Peyer's patch (tissue), 4 donors: ENCODE results near the gene NLRP3.

Experiments used
- POLR2A ChIP-seq, 2 donors: fragments of 450-650 bp; IDR thresholded peaks; one replicate each; pipeline ENCODE4 v1.5.1; 2017; ENCODE audit warnings: antibody characterized with exemption in 2 of 2, mild to moderate bottlenecking in 2 of 2, moderate library complexity in 2 of 2
- TF ChIP-seq, protein P1 (sequence below), 6 experiments: fragments of 450-650 bp in 4 of 6; fragments of 200-600 bp in 2 of 6; sonication (generic) in 1 of 6; IDR thresholded peaks; one replicate each; pipeline ENCODE4 v1.5.1; 2017 to 2019; ENCODE audit warnings: antibody characterized with exemption in 6 of 6, mild to moderate bottlenecking in 3 of 6, moderate library complexity in 1 of 6

- TF ChIP-seq, protein P1, sequence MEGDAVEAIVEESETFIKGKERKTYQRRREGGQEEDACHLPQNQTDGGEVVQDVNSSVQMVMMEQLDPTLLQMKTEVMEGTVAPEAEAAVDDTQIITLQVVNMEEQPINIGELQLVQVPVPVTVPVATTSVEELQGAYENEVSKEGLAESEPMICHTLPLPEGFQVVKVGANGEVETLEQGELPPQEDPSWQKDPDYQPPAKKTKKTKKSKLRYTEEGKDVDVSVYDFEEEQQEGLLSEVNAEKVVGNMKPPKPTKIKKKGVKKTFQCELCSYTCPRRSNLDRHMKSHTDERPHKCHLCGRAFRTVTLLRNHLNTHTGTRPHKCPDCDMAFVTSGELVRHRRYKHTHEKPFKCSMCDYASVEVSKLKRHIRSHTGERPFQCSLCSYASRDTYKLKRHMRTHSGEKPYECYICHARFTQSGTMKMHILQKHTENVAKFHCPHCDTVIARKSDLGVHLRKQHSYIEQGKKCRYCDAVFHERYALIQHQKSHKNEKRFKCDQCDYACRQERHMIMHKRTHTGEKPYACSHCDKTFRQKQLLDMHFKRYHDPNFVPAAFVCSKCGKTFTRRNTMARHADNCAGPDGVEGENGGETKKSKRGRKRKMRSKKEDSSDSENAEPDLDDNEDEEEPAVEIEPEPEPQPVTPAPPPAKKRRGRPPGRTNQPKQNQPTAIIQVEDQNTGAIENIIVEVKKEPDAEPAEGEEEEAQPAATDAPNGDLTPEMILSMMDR (IDR thresholded peaks at IDR 0.05), result no peak
- TF ChIP-seq POLR2A (IDR thresholded peaks at IDR 0.05), result no peak
These were observed 14.5 kb downstream of the NLRP3 start for GRCh38 chr1:247430434-247430833.
